NCI-H1436 (cell line): ENCODE measurements around the gene EBF3.

ENCODE experiments used
- DNase-seq: peaks from one replicate; lab custom pipeline; 2025; lab: John Stamatoyannopoulos, UW

Gene EBF3

DNA sequence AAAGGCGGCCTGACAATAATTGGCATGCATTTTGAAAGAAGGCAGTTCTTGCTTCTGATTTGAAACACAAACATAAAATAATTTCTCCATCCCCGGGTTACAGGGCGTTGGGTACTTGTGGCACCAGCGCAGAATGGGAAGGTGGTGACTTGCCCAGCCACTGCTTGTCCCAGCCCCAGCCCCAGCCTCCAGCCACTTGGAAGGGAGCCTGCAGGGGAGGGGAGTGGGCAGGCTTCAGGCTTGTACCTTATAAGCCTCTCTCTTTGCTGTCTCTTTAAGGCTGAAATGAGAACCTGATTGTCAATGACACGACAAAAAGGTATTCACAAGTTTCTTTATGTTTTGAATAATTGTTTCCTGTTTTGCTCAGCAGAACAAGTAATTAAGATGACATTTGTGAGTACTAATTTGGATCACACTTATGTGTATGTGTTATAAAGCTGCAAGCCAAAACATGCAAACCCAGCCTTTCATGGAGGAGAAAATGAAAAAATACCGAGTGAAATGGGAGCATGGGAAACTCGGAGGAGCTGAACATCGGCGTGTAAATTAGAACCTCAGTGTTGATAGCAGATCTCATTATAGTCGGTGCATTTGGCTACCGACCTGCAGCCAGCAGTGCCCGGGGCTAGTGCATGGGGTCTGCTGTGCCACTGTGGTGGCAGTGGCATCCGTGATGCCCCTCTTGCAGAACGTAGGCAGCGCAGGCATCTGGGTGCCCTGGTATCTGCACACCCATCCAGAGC is 129.9 kb downstream of the EBF3 start:
- DNase-seq, result peak; percentile 32

GRCh38 chr10:129833468-129833950 is 130.6 kb downstream of the EBF3 start:
- no peak for DNase-seq

DNA sequence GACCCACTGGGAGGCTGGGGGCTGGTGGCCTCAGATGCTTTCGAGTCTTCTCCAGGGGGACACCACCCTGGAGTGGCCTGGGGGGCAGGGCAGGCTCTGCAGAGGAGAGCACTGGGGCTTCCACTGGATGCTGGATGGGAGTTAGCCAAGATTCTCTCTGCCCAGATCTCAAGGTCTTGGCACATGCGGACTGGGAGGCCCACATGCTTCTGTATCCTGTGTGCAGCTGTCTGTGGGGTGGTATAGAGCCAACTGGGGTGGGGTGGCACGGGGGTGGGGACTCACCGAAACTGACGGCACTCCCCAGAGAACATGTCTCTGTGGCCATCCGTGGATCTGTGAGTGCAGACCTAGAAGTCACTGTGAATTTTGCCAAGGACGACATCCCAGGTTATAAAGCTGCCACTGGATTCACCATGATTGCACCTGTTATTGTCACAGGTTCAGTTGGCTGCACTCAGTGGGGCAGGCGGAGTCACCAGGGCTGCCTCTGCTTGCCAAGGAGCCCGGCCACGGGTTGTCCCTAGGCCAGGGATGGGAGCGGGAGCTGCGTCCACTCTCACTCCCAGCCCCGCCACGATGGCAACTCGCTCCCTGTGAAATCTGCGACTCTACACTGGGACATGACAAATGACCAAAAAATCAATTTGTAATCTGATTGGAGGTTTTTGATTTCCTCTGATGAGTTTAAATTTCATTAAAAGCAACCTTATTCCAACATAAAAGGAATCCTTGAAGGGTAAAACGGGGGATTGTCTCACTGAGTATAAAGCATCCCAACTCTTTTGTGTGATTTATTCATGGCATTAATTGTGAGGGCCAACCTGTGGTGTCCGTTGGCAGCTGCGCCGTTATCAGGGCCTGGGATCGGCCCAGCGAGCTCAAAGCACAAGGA is 131.3 kb downstream of the EBF3 start:
- no peak for DNase-seq

GRCh38 chr10:129831150-129831549 is 132.9 kb downstream of the EBF3 start:
- no peak for DNase-seq

- DNase-seq, result no peak
Observed at GRCh38 chr10:129825826-129826225, 138.2 kb downstream of the EBF3 start.

- DNase-seq, result no peak
Observed at GRCh38 chr10:129825221-129825620, 138.9 kb downstream of the EBF3 start.

GRCh38 chr10:129820451-129820850 is 143.6 kb downstream of the EBF3 start:
- DNase-seq, result no peak

- no peak for DNase-seq
Observed at GRCh38 chr10:129816656-129817045, 147.4 kb downstream of the EBF3 start.

DNA sequence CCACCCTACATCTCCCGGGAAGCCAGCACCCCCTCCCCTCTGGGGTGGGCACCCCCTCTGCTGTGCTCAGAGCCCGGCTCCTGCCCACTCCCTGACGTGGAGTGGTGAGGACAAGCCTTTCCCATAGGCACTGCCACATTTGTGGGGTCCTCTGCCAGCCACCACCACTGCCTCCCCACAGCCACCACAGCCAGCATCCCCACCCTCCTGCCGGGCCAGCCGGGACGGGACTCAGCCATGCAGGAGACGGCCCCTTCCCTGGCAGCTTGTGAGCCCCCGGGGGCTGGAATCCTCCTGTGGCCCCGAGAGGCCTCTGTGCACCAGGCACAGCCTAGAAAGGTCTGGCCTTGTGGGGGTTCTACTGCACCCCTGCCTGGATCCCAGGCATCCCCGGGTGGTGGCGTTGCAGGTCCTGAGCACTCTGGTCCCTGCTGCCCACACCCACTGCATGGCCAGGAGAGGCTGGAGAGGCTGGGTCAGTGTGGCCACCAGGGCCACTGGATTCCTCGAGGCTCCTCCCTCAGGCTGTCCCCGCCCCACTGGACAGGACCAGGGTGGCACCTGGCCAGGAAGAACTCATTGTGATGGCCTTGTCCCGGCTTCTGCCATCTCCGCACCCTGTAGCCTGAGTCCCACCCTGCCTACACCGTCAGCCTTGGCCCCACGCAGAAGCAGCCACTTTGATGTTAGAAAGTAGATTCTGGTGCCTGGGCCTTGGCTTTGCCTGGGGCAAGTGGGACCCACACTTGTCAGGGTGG is 148.0 kb downstream of the EBF3 start:
- DNase-seq, result no peak

GRCh38 chr10:129814681-129815646 is 149.1 kb downstream of the EBF3 start:
- no peak for DNase-seq

GRCh38 chr10:129812398-129812797 is 151.7 kb downstream of the EBF3 start:
- DNase-seq, result no peak

DNA sequence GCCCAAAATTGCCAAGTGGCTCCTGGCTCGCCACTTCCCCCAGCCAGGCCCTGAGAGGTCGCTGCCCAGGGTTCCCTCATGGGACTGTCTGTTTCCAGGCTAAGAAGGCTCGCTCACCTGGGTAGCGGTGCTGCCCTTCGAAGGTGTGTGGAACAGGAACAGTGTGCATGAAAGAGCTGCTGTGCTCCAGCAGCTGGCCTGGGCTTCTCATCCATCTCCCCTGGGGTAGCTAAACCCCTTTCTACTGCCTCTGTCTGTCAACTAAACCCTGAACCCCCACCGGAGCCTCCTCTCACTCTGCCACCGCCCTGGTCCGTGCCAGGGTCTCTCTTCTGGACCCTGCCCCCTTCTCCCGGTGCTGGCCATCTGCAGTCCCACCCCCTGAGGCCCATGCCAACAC is 152.9 kb downstream of the EBF3 start:
- DNase-seq, result no peak

GRCh38 chr10:129809841-129810240 is 154.2 kb downstream of the EBF3 start:
- DNase-seq, result no peak

DNA sequence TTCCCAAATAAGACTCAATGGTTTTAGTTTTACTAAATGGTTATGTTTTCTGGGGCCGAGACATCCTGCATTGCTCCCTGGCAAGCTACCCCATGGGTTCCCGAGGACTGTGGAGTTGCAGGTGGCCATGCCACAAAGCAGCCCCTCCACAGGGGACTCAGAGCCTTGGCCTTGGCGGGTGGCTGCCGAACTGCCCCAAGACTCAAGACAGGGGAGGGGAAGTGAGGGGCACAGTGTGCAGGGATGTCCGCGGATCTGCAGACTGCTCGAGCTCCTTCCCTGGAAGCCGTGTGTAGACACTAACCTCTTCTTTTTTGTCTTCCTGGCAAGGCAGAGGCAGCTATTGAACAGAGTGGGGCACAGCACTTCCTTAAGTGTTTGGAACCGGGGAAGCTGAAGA is 154.6 kb downstream of the EBF3 start:
- no peak for DNase-seq

DNA sequence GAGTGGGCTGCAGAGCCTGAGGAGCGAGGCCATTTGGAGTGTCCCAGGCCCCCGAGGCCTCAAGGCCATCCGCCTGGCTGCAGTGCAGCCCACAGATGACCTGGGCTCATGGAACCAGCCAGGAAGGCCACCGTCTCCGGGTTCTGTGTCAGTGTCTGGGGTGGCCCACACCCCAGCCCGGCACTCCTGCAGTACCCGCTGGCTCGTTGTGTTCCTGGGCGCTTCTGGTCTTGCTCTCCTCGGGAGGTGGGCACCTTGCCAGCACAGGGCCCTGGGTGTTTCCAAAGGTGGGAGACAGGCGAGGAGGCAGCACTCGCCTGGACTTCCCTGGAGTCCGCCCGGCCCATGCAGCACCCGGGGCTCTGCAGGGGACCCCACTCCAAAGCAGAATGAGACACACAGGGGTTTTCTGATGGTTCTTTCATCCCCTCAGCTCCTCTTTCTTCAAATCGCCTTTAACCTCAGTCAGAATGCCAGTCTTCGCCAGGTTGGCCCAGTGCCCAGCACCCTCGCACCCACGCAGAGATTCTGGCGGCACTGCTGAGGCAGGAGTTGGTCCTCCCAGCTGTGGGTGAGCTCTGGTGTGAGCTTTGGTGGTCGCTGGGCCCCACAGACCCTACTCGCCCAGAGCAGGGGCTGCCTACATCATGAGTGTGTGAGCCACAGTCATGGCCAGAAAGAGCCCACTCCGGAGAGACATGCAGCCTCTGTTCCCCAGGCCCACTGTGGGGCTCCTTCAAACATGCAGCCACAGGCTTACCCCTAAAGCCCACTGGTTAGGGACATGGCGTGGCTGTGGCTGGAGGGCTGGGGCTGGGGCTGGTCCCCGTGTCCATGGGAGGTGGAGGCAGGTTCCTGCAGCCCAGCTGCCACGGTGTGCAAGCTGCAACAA is 155.7 kb downstream of the EBF3 start:
- DNase-seq, result no peak

- no peak for DNase-seq
Observed at GRCh38 chr10:129807211-129807610, 156.9 kb downstream of the EBF3 start.

DNA sequence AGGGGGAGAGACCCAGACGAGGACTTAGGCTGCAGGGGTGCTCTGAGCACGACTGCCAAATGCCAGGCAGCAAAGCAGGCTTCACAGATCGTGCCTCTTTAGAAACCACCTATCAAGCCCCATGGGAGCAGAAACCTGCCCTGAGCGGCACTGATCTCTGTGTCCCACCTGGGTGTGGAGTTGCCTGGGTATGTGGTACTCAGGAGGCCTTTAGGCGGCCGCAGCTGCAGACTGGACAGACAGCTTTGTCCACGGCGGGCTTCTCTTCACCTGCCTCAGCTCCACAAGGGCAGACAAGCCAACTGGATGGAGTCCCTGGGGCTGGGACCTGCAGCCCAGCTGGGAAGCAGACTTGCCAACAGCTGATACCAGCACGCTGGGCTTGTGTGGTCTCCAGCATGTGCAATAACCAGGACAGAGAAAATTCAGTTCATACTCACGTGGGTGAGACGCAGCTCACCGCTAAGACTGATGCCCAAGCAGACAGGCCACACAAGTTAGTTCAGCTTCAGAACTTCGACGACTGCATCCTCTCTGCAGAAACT is 163.2 kb downstream of the EBF3 start:
- no peak for DNase-seq

- no peak for DNase-seq
Observed at GRCh38 chr10:129799942-129800341, 164.1 kb downstream of the EBF3 start.

GRCh38 chr10:129796710-129797420 is 167.2 kb downstream of the EBF3 start:
- no peak for DNase-seq
